Glomerular endothelial cell (primary cell): ENCODE data around the gene PMF1. TPM values are rescaled to one million over a fixed set of nuclear protein-coding genes. Genes with fewer than 3 reads are reported as not detected.
A peak's percentile ranks its signal among the peaks of the same experiment; 100 is the strongest.

Source experiments
- DNase-seq: peaks from one replicate; pipeline ENCODE4 v3.0.0-alpha.2; 2011; ENCODE audit warnings: low read depth, low spot score; ENCODE audit errors: extremely low read depth
- total RNA-seq: library from RNA; depleted of rRNA; stranded (reverse); fragments of >200 nt; gene quantifications from 2 replicates; pipeline ENCODE4 v1.2.3, GENCODE V29; 2015

The PMF1 gene
- total RNA-seq, 1 donor from 2014 or later: 59.0 TPM

- DNase-seq: no peak
Measured at GRCh38 chr1:156262461-156263287, 49.9 kb downstream of the PMF1 start.

- no peak for DNase-seq
Measured at GRCh38 chr1:156263288-156263655, 50.5 kb downstream of the PMF1 start.

- DNase-seq: no peak
Measured at GRCh38 chr1:156266051-156266450, 53.2 kb downstream of the PMF1 start.

- no peak for DNase-seq
Measured at GRCh38 chr1:156268336-156268735, 55.5 kb downstream of the PMF1 start.

- DNase-seq: no peak
Measured at GRCh38 chr1:156270314-156270713, 57.5 kb downstream of the PMF1 start.

- DNase-seq: no peak
Measured at GRCh38 chr1:156276532-156276931, 63.7 kb downstream of the PMF1 start.

GRCh38 chr1:156276966-156277381 is 64.2 kb downstream of the PMF1 start:
- no peak for DNase-seq

GRCh38 chr1:156279837-156280236 is 67.0 kb downstream of the PMF1 start:
- DNase-seq: no peak

GRCh38 chr1:156281281-156281680 is 68.5 kb downstream of the PMF1 start:
- no peak for DNase-seq

- DNase-seq: no peak
Measured at GRCh38 chr1:156281693-156282478, 69.1 kb downstream of the PMF1 start.

GRCh38 chr1:156282479-156283222 is 69.8 kb downstream of the PMF1 start, which contains the start of gene SMG5:
SMG5 (minus strand) TSS chr1:156282825; CDS start chr1:156282680, 145 bp downstream.
- DNase-seq: peak; percentile 95

GRCh38 chr1:156283521-156283920 is 70.7 kb downstream of the PMF1 start:
- DNase-seq: no peak

GRCh38 chr1:156284112-156284511 is 71.3 kb downstream of the PMF1 start, which contains the start of gene TMEM79:
TMEM79 (plus strand) TSS chr1:156284325; CDS start chr1:156285227, 902 bp downstream.
- DNase-seq: no peak

- DNase-seq: no peak
Measured at GRCh38 chr1:156284757-156285156, 72.0 kb downstream of the PMF1 start.

- DNase-seq: no peak
Measured at GRCh38 chr1:156285437-156285836, 72.6 kb downstream of the PMF1 start.

GRCh38 chr1:156286061-156286460 is 73.3 kb downstream of the PMF1 start:
- DNase-seq: no peak

Other genes starting within 250 kb of the PMF1 start
- gene ARHGEF2, start 234.5 kb upstream of the PMF1 start, total RNA-seq: 92.3 and 105 TPM in 2 replicates
- 464 and 497 TPM in 2 replicates for gene SSR2, start 192.1 kb upstream of the PMF1 start, total RNA-seq
- 31.0 and 34.0 TPM in 2 replicates for gene UBQLN4, start 159.2 kb upstream of the PMF1 start, total RNA-seq
- gene LAMTOR2, start 158.2 kb upstream of the PMF1 start, total RNA-seq: 96.2 and 113 TPM in 2 replicates
- gene RAB25, start 151.8 kb upstream of the PMF1 start, total RNA-seq: not detected in 2 replicates
- gene MEX3A, start 130.5 kb upstream of the PMF1 start, total RNA-seq: 10.5 and 11.6 TPM in 2 replicates
- 588 and 767 TPM in 2 replicates for gene LMNA, start 98.3 kb upstream of the PMF1 start, total RNA-seq
- 0.93 and 1.3 TPM in 2 replicates for gene SEMA4A, start 59.4 kb upstream of the PMF1 start, total RNA-seq
- gene SLC25A44, start 18.9 kb upstream of the PMF1 start, total RNA-seq: 15.3 and 16.8 TPM in 2 replicates
- not detected in 2 replicates for gene BGLAP, start 29.2 kb downstream of the PMF1 start, total RNA-seq
- gene PAQR6, start 35.0 kb downstream of the PMF1 start, total RNA-seq: 0.15 and 1.5 TPM in 2 replicates
- gene SMG5, start 69.8 kb downstream of the PMF1 start, total RNA-seq: 42.3 and 63.9 TPM in 2 replicates
- gene TMEM79, start 71.3 kb downstream of the PMF1 start, total RNA-seq: 1.9 TPM in 2 replicates
- 106 and 141 TPM in 2 replicates for gene GLMP, start 82.7 kb downstream of the PMF1 start, total RNA-seq
- gene VHLL, start 86.3 kb downstream of the PMF1 start, total RNA-seq: not detected in 2 replicates
- gene CCT3, start 125.3 kb downstream of the PMF1 start, total RNA-seq: 298 and 380 TPM in 2 replicates
- not detected in 2 replicates for gene TSACC, start 125.5 kb downstream of the PMF1 start, total RNA-seq
- not detected in 2 replicates for gene RHBG, start 156.2 kb downstream of the PMF1 start, total RNA-seq